ENCODE data around the gene HCK. TPM values are rescaled to one million over a fixed set of nuclear protein-coding genes. Genes with fewer than 3 reads are reported as not detected.

Gene HCK
- total and polyA plus RNA-seq, 9 of the 15 experiments (the other 6 are each of a cell fraction or from before 2014, with no cell fraction given) = 0.09 to 0.51 (median 0.27) TPM; not detected in 6

- Histone ChIP-seq H3K9me1 (ENCODE audit: control insufficient read depth, insufficient read depth, low read length) (no peaks in the 10 kb centered on the region), H3K36me3 (ENCODE audit: control insufficient read depth, insufficient read depth, low read length) (no peaks in the 10 kb centered on the region), H3K4me3 (no peak overlapping the region), H3K9me3 (replicated peaks; ENCODE audit: control insufficient read depth, insufficient read depth, low read depth, low read length) (no peaks in the 10 kb centered on the region), H3K4me1 (replicated peaks in 1 of 2; ENCODE audit: control insufficient read depth in 2 of 2, insufficient read depth in 2 of 2, low read length in 2 of 2) (no peaks in the 10 kb centered on the region; a peak in 2 of 5 replicates), H3K79me2 (ENCODE audit: control insufficient read depth, insufficient read depth, low read length) (no peaks in the 10 kb centered on the region), H2AFZ (ENCODE audit: low read depth, low read length) (no peak overlapping the region), H4K20me1 (replicated peaks; ENCODE audit: control insufficient read depth, insufficient read depth, low read length) (no peaks in the 10 kb centered on the region), H3K27me3 (ENCODE audit: control insufficient read depth in 2 of 2, insufficient read depth in 2 of 2, low read length in 2 of 2) (peaks cover 29 to 60% of the 10 kb centered on the region in 2 experiments), H3K27ac (ENCODE audit: extremely low read depth, low read depth, low read length) (no peak overlapping the region), H3K9ac (ENCODE audit: insufficient read depth in 1 of 2, low read depth in 2 of 2, low read length in 2 of 2) (no peak overlapping the region), H3K4me2 (ENCODE audit: insufficient read depth, low read length) (no peak overlapping the region)
- FAIRE-seq (no peak), ATAC-seq (no peak), DNase-seq (ENCODE audit: extremely low read depth in 1 of 4, low spot score in 3 of 4) (no peak)
- WGBS (ENCODE audit: insufficient coverage, low coverage, missing lambda C conversion rate) = 0% methylated on average over 1 of the region's 1 CpG
- no peak for TF ChIP-seq SNAPC5 (CRISPR knock-in tag; IDR thresholded peaks at IDR 0.05)
- no peak for TF ChIP-seq ILK (tag; IDR thresholded peaks at IDR 0.05; ENCODE audit: borderline replicate concordance, low read depth)
- TF ChIP-seq HMBOX1 (IDR thresholded peaks at IDR 0.05) = no peak
- no peak for TF ChIP-seq KLF13 (tag; IDR thresholded peaks at IDR 0.05; ENCODE audit: borderline replicate concordance, low read depth)
- TF ChIP-seq SPI1 (IDR thresholded peaks at IDR 0.05; ENCODE audit: borderline replicate concordance, low read depth, low read length) = no peak
- in situ Hi-C loops (cut with MboI) = no loop called here
- ChIA-PET CTCF (ENCODE audit: low intra/inter-chr PET ratio) (no interaction called here), POLR2A (interaction anchor here (0.6 kb wide), 1 partner anchor 16 kb away, joined by 3 read pairs; no protein-coding TSS in a partner anchor)
- BruUV-seq (replicated peaks) = no TSS peak
- intact Hi-C loops (cut with micrococcal nuclease) = no loop called here
These were observed 23.5 kb downstream of the HCK start for GRCh38 chr20:32075534-32075933.

Measured in K562 (cell line).